D721Med (cell line): ENCODE measurements around the gene RICTOR.

Experiments used
- DNase-seq: peaks from one replicate; pipeline ENCODE4 v3.0.0; 2011; ENCODE audit warnings: low spot score; ENCODE audit not compliant: insufficient read length
- FAIRE-seq: peaks from 2 replicates; lab custom pipeline; 2011; peaks lifted over from hg19 to GRCh38; lab: Jason Lieb, UNC
- CTCF ChIP-seq: IDR thresholded peaks from 2 replicates; pipeline ENCODE4 v1.5.1; 2012; ENCODE audit warnings: mild to moderate bottlenecking, control low read depth; ENCODE audit not compliant: insufficient read depth; ENCODE audit errors: missing control alignments

The RICTOR gene

DNA sequence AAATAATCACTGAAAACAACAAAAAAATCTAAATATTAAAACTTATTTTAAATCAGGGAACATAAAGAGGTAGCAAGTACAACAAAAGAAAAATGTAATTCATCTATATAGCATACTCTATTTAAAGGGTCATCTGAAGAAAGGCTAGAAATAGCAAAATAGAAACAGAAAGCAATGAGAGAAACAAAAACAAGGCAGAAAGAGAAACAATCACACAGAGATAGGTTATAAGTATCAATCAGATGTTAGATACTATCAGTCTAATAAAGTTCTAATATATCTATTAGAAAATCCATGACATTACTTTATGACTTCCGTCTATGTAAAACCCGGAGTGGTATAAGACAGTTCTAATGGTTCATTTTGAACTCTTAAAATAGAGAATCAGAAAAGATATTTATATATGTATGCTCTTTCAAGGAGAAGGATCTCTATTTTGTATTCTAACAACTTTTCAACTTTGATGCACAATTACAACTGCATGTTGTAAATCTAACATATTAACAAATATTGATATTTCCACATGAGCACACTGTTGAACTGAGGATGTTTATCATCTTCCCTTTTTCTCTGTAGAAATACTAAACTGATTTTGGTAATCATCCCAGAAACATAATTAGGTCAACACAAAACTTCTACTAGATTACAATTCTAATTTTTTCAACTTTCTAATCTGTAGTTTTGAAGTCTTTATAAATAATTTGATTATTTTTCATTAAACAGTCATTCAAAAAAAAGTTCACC lies 15.8 kb downstream of the RICTOR start:
- no peak for TF ChIP-seq CTCF
- no peak for DNase-seq
- no peak for FAIRE-seq

DNA sequence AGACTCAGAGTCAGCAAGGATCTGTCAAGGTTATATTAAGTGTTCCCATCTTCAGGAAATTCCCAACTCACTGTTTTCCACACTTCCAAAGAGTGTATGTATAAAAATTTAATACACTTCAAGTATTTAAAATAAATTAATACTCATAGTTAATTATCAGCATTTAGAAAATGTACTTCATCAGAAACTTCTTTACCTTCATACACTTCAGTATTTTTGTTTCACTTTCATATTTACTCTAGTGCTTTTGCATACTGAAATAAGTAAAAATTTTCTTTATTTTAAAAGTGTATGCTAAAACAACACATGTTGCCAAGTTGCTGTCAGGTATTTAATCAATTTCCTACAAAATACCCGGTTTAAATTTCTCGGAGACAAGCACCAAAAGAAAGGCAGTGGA lies 16.5 kb downstream of the RICTOR start:
- no peak for TF ChIP-seq CTCF
- no peak for DNase-seq
- no peak for FAIRE-seq

DNA sequence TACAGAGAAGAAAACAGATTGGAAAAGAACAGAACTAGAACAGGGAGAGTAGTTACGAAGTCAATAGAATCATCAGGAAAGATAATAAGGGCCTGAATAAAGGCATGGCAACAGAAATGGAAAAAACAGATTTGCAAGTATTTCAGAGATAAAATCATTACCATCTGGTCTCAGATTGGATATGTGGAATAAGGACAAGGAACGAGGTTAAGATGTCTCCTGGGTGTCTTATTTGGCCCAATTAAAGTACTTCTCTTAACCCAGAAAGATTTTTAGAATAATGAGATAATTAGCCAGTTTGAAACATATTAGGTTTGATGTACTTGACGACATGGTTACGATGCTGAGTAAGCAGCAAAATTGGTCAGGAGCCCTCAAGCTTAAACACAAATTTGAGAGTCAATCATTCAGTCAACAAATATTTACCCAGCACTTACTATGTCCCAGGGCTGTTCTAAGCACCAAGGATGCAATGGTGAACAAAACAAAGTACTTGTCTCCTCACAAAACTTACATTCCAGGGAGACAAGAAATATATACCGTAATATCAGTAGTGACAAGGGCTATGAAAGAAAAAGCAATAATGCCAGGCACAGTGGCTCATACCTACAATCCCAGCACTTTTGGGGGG lies 18.3 kb downstream of the RICTOR start:
- no peak for TF ChIP-seq CTCF
- FAIRE-seq, result no peak

DNA sequence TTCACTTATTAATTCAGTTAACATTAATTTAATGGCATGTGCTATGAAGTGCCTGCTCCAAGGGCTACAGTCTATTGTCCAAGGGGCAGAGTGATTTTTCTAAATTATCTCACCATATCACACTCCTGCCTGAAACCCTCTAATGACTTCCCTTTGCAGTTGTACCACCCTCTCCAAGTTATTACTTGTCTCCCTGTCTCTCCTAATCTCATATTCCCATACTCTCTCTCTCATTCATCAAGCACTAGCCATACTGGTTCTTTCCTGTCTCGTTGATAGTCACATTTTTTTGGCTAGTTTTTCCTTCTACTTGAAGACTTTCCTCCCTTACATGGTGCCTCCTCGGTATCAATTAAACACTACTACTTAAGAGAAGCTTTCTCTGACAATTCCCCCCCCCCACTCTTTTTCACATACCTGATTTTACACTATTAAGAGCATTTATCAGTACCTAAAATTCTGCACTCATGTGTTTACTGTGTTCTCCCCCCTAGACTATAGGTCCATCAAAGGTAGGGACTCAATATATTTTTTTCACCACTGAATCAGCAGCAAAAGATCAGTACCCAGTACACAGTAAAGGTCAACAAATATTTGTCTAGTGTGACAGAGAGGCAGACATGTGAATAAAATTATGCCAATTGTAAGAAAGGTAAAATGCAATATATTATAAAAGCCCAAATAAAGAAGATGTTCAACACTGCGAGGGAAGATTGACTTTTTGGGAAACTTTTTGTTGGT lies 19.0 kb downstream of the RICTOR start:
- DNase-seq (no peak), FAIRE-seq (no peak)

More for the DNA sequence above, 18.3 kb downstream of the RICTOR start:
- DNase-seq, result no peak

DNA sequence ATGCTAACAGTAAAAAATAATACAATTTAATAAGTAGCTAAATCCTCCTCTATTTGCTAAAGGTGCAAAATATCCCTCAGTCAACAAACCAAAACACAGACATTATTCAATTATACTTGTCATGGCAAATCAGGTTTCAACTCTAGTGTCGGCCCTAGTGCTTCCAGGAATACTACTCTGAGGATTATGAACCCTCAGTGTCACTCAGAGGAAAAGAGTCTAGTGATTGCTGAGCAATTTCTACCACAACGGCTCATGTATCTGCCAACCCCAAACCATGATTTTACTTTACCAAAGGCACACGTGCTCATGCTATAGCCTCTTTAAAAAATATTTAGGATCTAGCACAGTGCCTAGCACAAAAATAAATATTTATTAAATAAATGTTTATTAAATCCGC lies 21.0 kb downstream of the RICTOR start:
- FAIRE-seq, result no peak
- no peak for DNase-seq
- TF ChIP-seq CTCF, result no peak

More for the DNA sequence above, 19.0 kb downstream of the RICTOR start:
- TF ChIP-seq CTCF, result no peak

GRCh38 chr5:39052141-39052540 lies 22.1 kb downstream of the RICTOR start:
- no peak for TF ChIP-seq CTCF
- DNase-seq (no peak), FAIRE-seq (no peak)
